ENCODE data around the gene ACOXL.
"Not testable (repeated sequence)": the region's sequence is repeated elsewhere in the genome, so short reads cannot be mapped to it uniquely, and the experiment has no call there.

Gene ACOXL

GRCh38 chr2:110732422-110733413 is at the start of gene ACOXL:
TSS of gene ACOXL (plus strand) at chr2:110732573. CDS start at chr2:110768390, 35,817 bp downstream.
- DNase-seq, result no peak

GRCh38 chr2:110682872-110683271 is 49.5 kb upstream of the ACOXL start:
- no peak for DNase-seq

- not testable (repeated sequence) for DNase-seq
Observed at GRCh38 chr2:110687775-110688484, 44.4 kb upstream of the ACOXL start.

- no peak for DNase-seq
Observed at GRCh38 chr2:110688594-110689091, 43.7 kb upstream of the ACOXL start.

GRCh38 chr2:110690083-110690965 is 42.0 kb upstream of the ACOXL start:
- no peak for DNase-seq

GRCh38 chr2:110691612-110692258 is 40.6 kb upstream of the ACOXL start:
- DNase-seq, result no peak

- DNase-seq, result not testable (repeated sequence)
Observed at GRCh38 chr2:110695146-110695898, 37.1 kb upstream of the ACOXL start.

GRCh38 chr2:110698253-110698652 is 34.1 kb upstream of the ACOXL start:
- not testable (repeated sequence) for DNase-seq

GRCh38 chr2:110702514-110703380 is 29.6 kb upstream of the ACOXL start:
- DNase-seq, result no peak

- no peak for DNase-seq
Observed at GRCh38 chr2:110707386-110707965, 24.9 kb upstream of the ACOXL start.

GRCh38 chr2:110708455-110708854 is 23.9 kb upstream of the ACOXL start:
- DNase-seq, result no peak

GRCh38 chr2:110712737-110713136 is 19.6 kb upstream of the ACOXL start:
- DNase-seq, result no peak

- no peak for DNase-seq
Observed at GRCh38 chr2:110713513-110714362, 18.6 kb upstream of the ACOXL start.

GRCh38 chr2:110714452-110715224 is 17.7 kb upstream of the ACOXL start:
- no peak for DNase-seq

GRCh38 chr2:110716959-110717645 is 15.3 kb upstream of the ACOXL start:
- no peak for DNase-seq

- no peak for DNase-seq
Observed at GRCh38 chr2:110717734-110718133, 14.6 kb upstream of the ACOXL start.

GRCh38 chr2:110718382-110718781 is 14.0 kb upstream of the ACOXL start:
- no peak for DNase-seq
